T-helper 2 cell (primary cell): Measurements from ENCODE around the gene MBP.

Experiments used
- DNase-seq, 5 experiments: peaks; one replicate each; pipeline versions ENCODE4 v3.0.0 to v3.0.0-alpha.2; 2012 to 2022

The MBP gene

GRCh38 chr18:77100751-77101355 is 31.7 kb downstream of the MBP start:
- DNase-seq = peak in 1 of 5 experiments; percentile 64

GRCh38 chr18:77099485-77100370 is 32.9 kb downstream of the MBP start:
- peak in 2 of 5 experiments; percentile 66 to 69 for DNase-seq

- no peak for DNase-seq
These were observed 33.9 kb downstream of the MBP start for GRCh38 chr18:77098538-77099174.

GRCh38 chr18:77098029-77098428 is 34.6 kb downstream of the MBP start:
- DNase-seq = no peak

GRCh38 chr18:77096936-77097886 is 35.4 kb downstream of the MBP start:
- DNase-seq = no peak

GRCh38 chr18:77095391-77096371 is 36.9 kb downstream of the MBP start:
- DNase-seq = no peak

GRCh38 chr18:77093586-77093985 is 39.0 kb downstream of the MBP start:
- no peak for DNase-seq

GRCh38 chr18:77093067-77093430 is 39.5 kb downstream of the MBP start:
- DNase-seq = no peak

- no peak for DNase-seq
These were observed 40.2 kb downstream of the MBP start for GRCh38 chr18:77092104-77093066.

- no peak for DNase-seq
These were observed 41.2 kb downstream of the MBP start for GRCh38 chr18:77091366-77091765.

GRCh38 chr18:77090546-77091174 is 41.9 kb downstream of the MBP start:
- DNase-seq = no peak

- no peak for DNase-seq
These were observed 42.8 kb downstream of the MBP start for GRCh38 chr18:77089723-77090285.

- DNase-seq = no peak
These were observed 43.4 kb downstream of the MBP start for GRCh38 chr18:77088963-77089722.

- DNase-seq = no peak
These were observed 45.0 kb downstream of the MBP start for GRCh38 chr18:77087393-77088141.

GRCh38 chr18:77086656-77087392 is 45.8 kb downstream of the MBP start:
- DNase-seq = no peak

GRCh38 chr18:77086034-77086433 is 46.5 kb downstream of the MBP start:
- DNase-seq = no peak

GRCh38 chr18:77084688-77085035 is 47.9 kb downstream of the MBP start:
- no peak for DNase-seq
